Measurements from ENCODE around the gene MRPL50. TPM values are rescaled to one million over a fixed set of nuclear protein-coding genes. Genes with fewer than 3 reads are reported as not detected.

Gene MRPL50
- total RNA-seq, 1 experiment from 2014 or later: 18.6 TPM

- Histone ChIP-seq H3K27me3 (no peaks in the 10 kb centered on the region), H3K36me3 (no peaks in the 10 kb centered on the region), H3K4me3 (no peak overlapping the region), H3K9me3 (no peaks in the 10 kb centered on the region)
- no peak for DNase-seq
Measured at GRCh38 chr9:101427957-101428655, 29.7 kb upstream of the MRPL50 start.

- no peak overlapping the region for H3K4me3 ChIP-seq
- no peaks in the 10 kb centered on the region for H3K36me3 ChIP-seq
- DNase-seq: no peak
- H3K27me3 ChIP-seq: no peaks in the 10 kb centered on the region
- no peaks in the 10 kb centered on the region for H3K9me3 ChIP-seq
Measured at GRCh38 chr9:101427358-101427757, 28.9 kb upstream of the MRPL50 start.

DNA sequence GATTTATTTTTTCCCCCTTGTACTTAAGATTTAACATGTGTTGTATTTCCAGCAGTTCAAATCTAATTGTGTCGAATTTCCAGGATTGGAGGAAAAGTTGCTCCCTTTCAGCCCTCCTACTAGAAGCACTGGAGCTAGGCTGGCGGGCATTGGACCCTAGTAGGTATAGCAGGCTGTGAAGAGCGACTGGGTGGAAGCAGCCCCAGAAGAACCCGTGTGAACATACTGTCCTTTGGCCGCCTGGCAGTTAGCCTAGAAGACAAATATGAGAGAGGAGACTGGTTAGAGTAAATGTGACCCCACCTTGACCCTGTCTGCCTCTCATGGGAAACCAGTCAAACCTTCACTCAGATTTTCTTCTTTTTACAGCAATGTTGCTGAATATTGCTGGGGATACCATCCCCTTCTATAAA lies 23.2 kb upstream of the MRPL50 start:
- no peaks in the 10 kb centered on the region for H3K27me3 ChIP-seq

GRCh38 chr9:101419863-101420262 lies 21.4 kb upstream of the MRPL50 start:
- no peak for DNase-seq
- no peaks in the 10 kb centered on the region for H3K27me3 ChIP-seq
- H3K36me3 ChIP-seq: peaks cover 7% of the 10 kb centered on the region
- no peaks in the 10 kb centered on the region for H3K9me3 ChIP-seq
- H3K4me3 ChIP-seq: no peak overlapping the region

More for the DNA sequence above, 23.2 kb upstream of the MRPL50 start:
- Histone ChIP-seq H3K36me3 (no peaks in the 10 kb centered on the region), H3K4me3 (no peak overlapping the region), H3K9me3 (no peaks in the 10 kb centered on the region)
- DNase-seq: no peak

DNA sequence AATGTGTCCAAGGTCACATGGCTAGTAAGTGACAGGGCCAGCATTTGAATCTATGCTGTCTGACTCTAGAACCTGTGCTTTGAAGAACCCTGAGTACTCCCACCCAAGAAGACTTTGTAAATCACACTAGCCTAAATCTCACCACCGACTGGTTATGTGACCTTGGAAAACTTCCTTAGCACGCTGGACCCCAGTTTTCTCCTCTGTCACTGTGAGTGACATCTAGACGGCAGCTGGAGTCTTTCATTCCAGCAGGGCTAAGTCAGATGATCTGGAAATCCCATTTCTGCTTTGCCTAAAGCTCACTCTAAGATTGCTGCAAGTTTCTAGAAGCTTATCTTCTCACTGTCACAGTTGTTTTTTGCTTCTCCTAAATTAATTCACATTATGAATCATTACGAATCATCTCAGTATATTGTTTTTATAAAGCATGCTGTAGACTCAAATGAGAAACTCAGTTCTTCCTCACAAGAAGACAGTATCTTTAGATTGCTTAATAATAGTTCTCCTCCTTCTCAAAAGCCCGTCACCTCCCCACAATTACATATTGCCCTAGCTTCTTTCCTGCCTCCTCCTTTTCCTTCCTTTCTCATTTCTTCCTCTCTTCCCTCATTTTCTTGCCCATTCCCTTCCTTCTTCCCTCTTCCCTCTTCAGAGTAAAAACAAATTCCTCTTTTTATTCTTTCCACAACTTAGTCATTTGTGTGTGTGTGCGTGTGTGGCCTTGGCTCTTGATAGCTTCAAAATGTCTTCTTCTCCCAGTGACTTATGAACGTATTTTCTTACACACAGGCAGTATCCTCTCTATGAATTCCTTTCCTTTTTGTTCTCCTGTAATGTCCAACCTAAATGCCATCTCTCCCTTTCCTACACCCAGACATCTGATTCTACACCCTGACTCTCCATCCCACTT lies 20.4 kb upstream of the MRPL50 start:
- Histone ChIP-seq H3K9me3 (no peaks in the 10 kb centered on the region), H3K27me3 (no peaks in the 10 kb centered on the region), H3K4me3 (no peak overlapping the region), H3K36me3 (peaks cover 9% of the 10 kb centered on the region)
- peak; percentile 16 for DNase-seq

GRCh38 chr9:101417977-101418376 lies 19.6 kb upstream of the MRPL50 start:
- Histone ChIP-seq H3K36me3 (peaks cover 12% of the 10 kb centered on the region), H3K9me3 (no peaks in the 10 kb centered on the region; the same call in 1 of the 2 replicates), H3K4me3 (no peak overlapping the region), H3K27me3 (no peaks in the 10 kb centered on the region)
- DNase-seq: no peak

DNA sequence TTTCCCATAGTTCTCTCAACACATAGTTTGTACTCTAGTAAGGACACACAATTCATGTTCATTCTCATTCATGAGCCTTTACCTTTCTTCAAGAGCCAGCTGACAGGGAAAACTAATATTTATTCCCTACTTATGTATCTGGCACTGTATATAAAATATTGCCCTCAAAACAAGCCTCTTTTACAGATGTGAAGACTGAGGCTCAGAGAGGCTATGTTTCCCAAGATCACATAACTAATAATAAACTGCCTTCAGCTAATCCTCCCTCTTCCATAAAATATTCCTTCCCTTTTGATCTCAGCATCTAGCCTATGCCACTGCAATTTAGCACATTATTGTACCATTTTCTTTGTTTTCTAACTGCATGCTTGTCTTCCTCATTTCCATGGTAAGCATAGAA lies 19.0 kb upstream of the MRPL50 start:
- Histone ChIP-seq H3K4me3 (no peak overlapping the region), H3K27me3 (no peaks in the 10 kb centered on the region), H3K9me3 (no peaks in the 10 kb centered on the region; the same call in 1 of the 2 replicates), H3K36me3 (peaks cover 13% of the 10 kb centered on the region)
- DNase-seq: no peak

DNA sequence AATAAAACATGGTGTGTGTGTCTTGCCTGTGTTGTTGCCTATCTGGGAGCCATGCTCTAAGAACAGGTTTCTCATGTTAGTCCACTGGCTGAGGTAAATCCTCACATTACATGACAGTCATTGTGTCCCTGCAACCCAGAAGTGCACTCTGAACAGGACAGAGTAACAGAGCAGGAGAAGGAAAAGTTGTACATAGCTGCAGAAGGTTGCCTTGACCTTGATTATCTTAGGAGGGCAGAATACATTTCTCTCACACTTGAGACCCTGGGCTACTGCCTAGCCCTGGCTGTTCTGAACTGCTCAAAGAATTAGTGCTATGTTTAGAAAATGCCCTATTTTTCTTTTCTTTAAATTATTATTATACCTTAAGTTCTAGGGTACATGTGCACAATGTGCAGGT lies 17.2 kb upstream of the MRPL50 start:
- peaks cover 17% of the 10 kb centered on the region for H3K9me3 ChIP-seq
- peaks cover 17% of the 10 kb centered on the region for H3K36me3 ChIP-seq
- no peaks in the 10 kb centered on the region for H3K27me3 ChIP-seq
- no peak for DNase-seq
- H3K4me3 ChIP-seq: no peak overlapping the region

GRCh38 chr9:101414839-101415238 lies 16.4 kb upstream of the MRPL50 start:
- H3K4me3 ChIP-seq: no peak overlapping the region
- DNase-seq: no peak
- H3K36me3 ChIP-seq: peaks cover 24% of the 10 kb centered on the region
- H3K27me3 ChIP-seq: no peaks in the 10 kb centered on the region
- peaks cover 24% of the 10 kb centered on the region for H3K9me3 ChIP-seq

DNA sequence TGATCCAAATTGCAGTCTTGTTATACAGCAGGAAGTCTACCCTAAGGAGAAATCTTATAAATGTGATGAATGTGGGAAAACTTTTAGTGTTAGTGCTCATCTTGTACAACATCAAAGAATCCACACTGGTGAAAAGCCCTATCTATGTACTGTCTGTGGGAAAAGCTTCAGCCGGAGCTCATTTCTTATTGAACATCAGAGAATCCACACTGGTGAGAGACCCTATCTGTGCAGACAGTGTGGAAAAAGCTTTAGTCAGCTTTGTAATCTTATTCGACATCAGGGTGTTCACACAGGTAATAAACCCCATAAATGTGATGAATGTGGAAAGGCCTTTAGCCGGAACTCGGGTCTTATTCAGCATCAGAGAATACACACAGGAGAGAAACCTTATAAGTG lies 10.7 kb upstream of the MRPL50 start:
- no peaks in the 10 kb centered on the region for H3K27me3 ChIP-seq
- no peak for DNase-seq
- peaks cover 72% of the 10 kb centered on the region for H3K36me3 ChIP-seq
- peaks cover 72% of the 10 kb centered on the region for H3K9me3 ChIP-seq
- H3K4me3 ChIP-seq: no peak overlapping the region

- H3K27me3 ChIP-seq: no peaks in the 10 kb centered on the region
- H3K36me3 ChIP-seq: peaks cover 78% of the 10 kb centered on the region
- H3K4me3 ChIP-seq: no peak overlapping the region
- DNase-seq: no peak
- H3K9me3 ChIP-seq: peaks cover 77% of the 10 kb centered on the region
Measured at GRCh38 chr9:101408374-101409078, 10.1 kb upstream of the MRPL50 start.

DNA sequence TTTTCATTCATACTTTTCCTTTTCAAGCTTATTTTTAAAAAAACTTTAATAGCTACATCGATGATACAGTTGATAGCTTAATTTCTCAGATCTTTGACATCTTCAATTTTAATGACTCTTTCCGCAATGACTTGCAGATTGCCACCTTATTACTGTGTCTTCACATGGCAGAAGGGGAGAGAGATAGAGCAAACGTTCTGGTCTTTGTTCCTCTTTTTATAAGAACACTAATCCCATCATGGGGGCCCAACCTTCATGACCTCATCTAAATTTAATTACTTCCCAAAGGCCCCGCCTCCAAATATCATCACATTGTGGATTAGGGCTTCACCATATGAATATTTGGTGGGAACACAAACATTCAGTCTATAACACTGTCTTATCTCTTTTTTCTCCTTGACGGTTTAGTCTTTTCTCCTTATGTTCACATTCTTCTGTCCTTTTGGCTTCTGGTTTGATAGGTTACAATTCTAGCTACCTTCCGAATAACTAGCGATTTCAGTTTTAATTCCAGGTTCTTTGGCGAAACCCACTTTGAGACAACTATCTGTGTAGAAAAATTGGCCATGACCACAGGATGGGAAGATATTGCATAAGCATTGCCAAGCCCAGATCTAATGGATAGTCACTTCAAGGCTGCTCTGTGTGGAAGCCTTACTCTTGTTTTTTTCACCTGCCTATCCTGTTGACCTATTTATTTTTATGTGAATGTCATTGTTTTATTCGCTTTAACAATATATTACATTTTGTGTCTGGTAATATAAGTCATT lies 5.3 kb upstream of the MRPL50 start:
- no peaks in the 10 kb centered on the region for H3K27me3 ChIP-seq
- H3K9me3 ChIP-seq: peaks cover 52% of the 10 kb centered on the region
- no peak for DNase-seq
- H3K36me3 ChIP-seq: peaks cover 94% of the 10 kb centered on the region
- no peak overlapping the region for H3K4me3 ChIP-seq

GRCh38 chr9:101400120-101400519 lies 1.7 kb upstream of the MRPL50 start:
- H3K4me3 ChIP-seq: peak overlapping the region; percentile 75; the same call in 1 of the 2 replicates
- H3K36me3 ChIP-seq: peaks cover 79% of the 10 kb centered on the region
- peaks cover 22% of the 10 kb centered on the region for H3K9me3 ChIP-seq
- DNase-seq: no peak
- H3K27me3 ChIP-seq: no peaks in the 10 kb centered on the region

DNA sequence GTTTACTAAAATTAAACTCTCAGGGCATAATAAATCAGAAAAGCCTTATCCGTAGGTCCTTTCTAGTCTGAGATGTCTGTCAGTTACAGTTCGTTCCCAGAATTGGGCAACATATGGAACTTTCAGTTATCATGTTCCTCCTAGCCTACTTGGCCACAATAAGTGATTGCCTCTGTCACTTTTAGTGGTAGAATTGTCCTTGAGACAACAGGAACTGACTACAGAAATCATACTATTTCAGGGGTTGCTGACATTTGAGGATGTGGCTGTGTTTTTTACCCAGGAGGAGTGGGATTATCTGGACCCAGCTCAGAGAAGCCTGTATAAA lies 1.2 kb upstream of the MRPL50 start:
- H3K27me3 ChIP-seq: no peaks in the 10 kb centered on the region
- peak overlapping the region; percentile 75 for H3K4me3 ChIP-seq

DNA sequence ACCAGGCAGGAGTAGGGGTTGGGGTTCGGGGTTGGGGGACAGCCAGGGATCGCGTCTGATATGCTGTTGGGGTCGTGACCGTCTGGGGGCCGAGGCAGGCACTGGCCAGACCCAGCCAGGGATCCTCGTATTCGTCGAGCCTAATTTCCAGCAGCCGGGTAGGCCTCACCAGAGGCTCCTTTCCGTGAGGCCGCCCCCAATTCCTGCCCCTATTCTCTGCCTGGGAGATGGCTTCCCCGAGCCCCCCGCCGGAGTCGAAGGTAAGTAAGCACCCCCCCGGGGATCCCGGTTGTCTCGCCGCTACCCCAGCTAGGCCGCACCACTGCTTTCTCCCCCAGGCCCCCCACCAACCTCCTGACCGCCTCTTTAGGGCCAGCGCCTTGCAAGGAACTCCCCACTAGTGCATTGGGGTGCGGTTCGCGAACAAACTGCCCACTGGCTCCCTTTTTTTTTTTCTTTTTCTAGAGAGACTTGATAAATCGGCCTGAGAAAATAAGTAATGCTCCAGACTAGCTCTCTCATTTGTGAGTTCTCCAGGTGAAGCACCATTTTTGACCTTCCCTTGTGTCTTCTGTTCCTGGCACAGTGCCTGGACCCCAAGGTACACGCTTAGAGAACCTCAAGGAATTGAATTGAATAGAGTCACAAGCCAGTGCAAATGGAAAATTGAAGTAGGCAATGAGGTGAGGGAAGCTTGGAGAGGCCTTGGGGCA lies 668 bp upstream of the MRPL50 start:
- H3K27me3 ChIP-seq: no peaks in the 10 kb centered on the region
- peak; percentile 31 for DNase-seq
- peaks cover 79% of the 10 kb centered on the region for H3K36me3 ChIP-seq
- H3K9me3 ChIP-seq: peaks cover 17% of the 10 kb centered on the region
- H3K4me3 ChIP-seq: peak overlapping the region; percentile 75

More for the DNA sequence above, 1.2 kb upstream of the MRPL50 start:
- H3K36me3 ChIP-seq: peaks cover 79% of the 10 kb centered on the region
- no peak for DNase-seq
- peaks cover 18% of the 10 kb centered on the region for H3K9me3 ChIP-seq

DNA sequence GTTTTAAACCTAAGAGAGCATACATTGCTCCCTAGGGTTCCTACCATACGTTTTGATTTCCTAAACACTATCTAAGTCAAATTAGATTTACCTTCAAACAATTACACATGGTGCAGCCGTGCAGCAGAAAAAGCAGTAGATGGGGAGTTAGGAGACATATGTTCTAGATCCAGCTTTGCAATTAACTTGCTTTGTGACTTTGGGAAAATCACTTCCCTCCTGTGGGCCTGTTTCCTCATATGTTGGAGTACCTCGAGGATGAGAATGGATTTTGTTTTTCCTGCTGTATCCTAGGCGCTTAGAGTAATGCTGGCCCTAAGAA lies 711 bp downstream of the MRPL50 start:
- no peaks in the 10 kb centered on the region for H3K27me3 ChIP-seq

More for the DNA sequence above, 711 bp downstream of the MRPL50 start:
- Histone ChIP-seq H3K36me3 (peaks cover 70% of the 10 kb centered on the region), H3K9me3 (peaks cover 20% of the 10 kb centered on the region), H3K4me3 (peak overlapping the region; percentile 75)
- no peak for DNase-seq
